ENCODE data around the gene ZBTB49. TPM values are rescaled to one million over a fixed set of nuclear protein-coding genes. Genes with fewer than 3 reads are reported as not detected.

ZBTB49 gene
- total RNA-seq, 3 donors from 2014 or later: 3.5 to 8.9 (median 8.4) TPM

- DNase-seq (no peak), ATAC-seq (no peak)
- Histone ChIP-seq H3K4me3 (no peak overlapping the region), H3K4me1 (ENCODE audit: low read depth) (no peaks in the 10 kb centered on the region), H3K9me3 (no peaks in the 10 kb centered on the region), H3K36me3 (ENCODE audit: low read depth) (no peaks in the 10 kb centered on the region)
- intact Hi-C loops (cut with DNase I, micrococcal nuclease): no loop called here
- TF ChIP-seq CTCF (IDR thresholded peaks at IDR 0.05): no peak
Measured at GRCh38 chr4:4320528-4320927, 30.5 kb downstream of the ZBTB49 start.

- TF ChIP-seq CTCF (IDR thresholded peaks at IDR 0.05): no peak
- intact Hi-C loops (cut with DNase I, micrococcal nuclease): no loop called here
- H3K4me1 ChIP-seq (ENCODE audit: low read depth): no peaks in the 10 kb centered on the region
- H3K9me3 ChIP-seq: no peaks in the 10 kb centered on the region
- H3K4me3 ChIP-seq: no peak overlapping the region
- no peaks in the 10 kb centered on the region for H3K36me3 ChIP-seq (ENCODE audit: low read depth)
- ATAC-seq: no peak
- no peak for DNase-seq
Measured at GRCh38 chr4:4320951-4321714, 31.1 kb downstream of the ZBTB49 start.

- no peaks in the 10 kb centered on the region for H3K36me3 ChIP-seq (ENCODE audit: low read depth)
- H3K9me3 ChIP-seq: no peaks in the 10 kb centered on the region
- no peak for TF ChIP-seq CTCF (IDR thresholded peaks at IDR 0.05)
- DNase-seq: no peak
- no peak overlapping the region for H3K4me3 ChIP-seq
- ATAC-seq: no peak
- no peaks in the 10 kb centered on the region for H3K4me1 ChIP-seq (ENCODE audit: low read depth)
- intact Hi-C loops (cut with DNase I, micrococcal nuclease): no loop called here
Measured at GRCh38 chr4:4321951-4322688, 32.1 kb downstream of the ZBTB49 start.

GRCh38 chr4:4323705-4324534 is 33.9 kb downstream of the ZBTB49 start:
- no peak for DNase-seq
- H3K36me3 ChIP-seq (ENCODE audit: low read depth): no peaks in the 10 kb centered on the region
- no peak for TF ChIP-seq CTCF (IDR thresholded peaks at IDR 0.05)
- no peak overlapping the region for H3K4me3 ChIP-seq
- no peak for ATAC-seq
- H3K4me1 ChIP-seq (ENCODE audit: low read depth): no peaks in the 10 kb centered on the region
- intact Hi-C loops (cut with DNase I, micrococcal nuclease): no loop called here
- H3K9me3 ChIP-seq: no peaks in the 10 kb centered on the region

GRCh38 chr4:4325321-4325720 is 35.3 kb downstream of the ZBTB49 start:
- ATAC-seq (no peak), DNase-seq (no peak)
- no peaks in the 10 kb centered on the region for H3K36me3 ChIP-seq (ENCODE audit: low read depth)
- H3K4me1 ChIP-seq (ENCODE audit: low read depth): no peaks in the 10 kb centered on the region
- no peaks in the 10 kb centered on the region for H3K9me3 ChIP-seq
- intact Hi-C loops (cut with DNase I, micrococcal nuclease): no loop called here
- no peak for TF ChIP-seq CTCF (IDR thresholded peaks at IDR 0.05)
- H3K4me3 ChIP-seq: no peak overlapping the region
